ENCODE measurements around the gene CFAP100. TPM values are rescaled to one million over a fixed set of nuclear protein-coding genes. Genes with fewer than 3 reads are reported as not detected.

The CFAP100 gene
- total and polyA plus RNA-seq, 9 of the 15 experiments (the other 6 are each of a cell fraction or from before 2014, with no cell fraction given), result not detected

- in situ Hi-C loops (cut with MboI) (loop anchor here (25.0 kb wide), 1 partner anchor 261 kb away; no protein-coding TSS in a partner anchor), intact Hi-C loops (cut with micrococcal nuclease) (no loop called here)
- POLR2A ChIA-PET, result interaction anchor here (0.6 kb wide), 1 partner anchor 59 kb away, joined by 3 read pairs; no protein-coding TSS in a partner anchor
- Histone ChIP-seq H3K9me3 (replicated peaks; ENCODE audit: control insufficient read depth, insufficient read depth, low read depth, low read length) (no peaks in the 10 kb centered on the region), H3K4me3 (no peak overlapping the region), H3K36me3 (ENCODE audit: control insufficient read depth, insufficient read depth, low read length) (no peaks in the 10 kb centered on the region), H3K27me3 (ENCODE audit: control insufficient read depth in 2 of 2, insufficient read depth in 2 of 2, low read length in 2 of 2) (peaks cover 5 to 44% of the 10 kb centered on the region in 2 experiments; a peak in 4 of 5 replicates), H4K20me1 (replicated peaks; ENCODE audit: control insufficient read depth, insufficient read depth, low read length) (no peaks in the 10 kb centered on the region), H3K4me2 (ENCODE audit: insufficient read depth, low read length) (no peak overlapping the region), H2AFZ (ENCODE audit: low read depth, low read length) (no peak overlapping the region), H3K79me2 (ENCODE audit: control insufficient read depth, insufficient read depth, low read length) (no peaks in the 10 kb centered on the region), H3K9me1 (ENCODE audit: control insufficient read depth, insufficient read depth, low read length) (no peaks in the 10 kb centered on the region), H3K4me1 (replicated peaks in 1 of 2; ENCODE audit: control insufficient read depth in 2 of 2, insufficient read depth in 2 of 2, low read length in 2 of 2) (no peaks in the 10 kb centered on the region; a peak in 1 of 5 replicates), H3K9ac (ENCODE audit: insufficient read depth in 1 of 2, low read depth in 2 of 2, low read length in 2 of 2) (no peak overlapping the region), H3K27ac (ENCODE audit: extremely low read depth, low read depth, low read length) (no peak overlapping the region)
- ATAC-seq (no peak), DNase-seq (ENCODE audit: extremely low read depth in 1 of 4, low spot score in 3 of 4) (no peak), FAIRE-seq (no peak)
- no TSS peak for BruUV-seq (replicated peaks)
- CTCF ChIA-PET (ENCODE audit: low intra/inter-chr PET ratio), result no interaction called here
- WGBS (ENCODE audit: insufficient coverage, low coverage, missing lambda C conversion rate), result 6% methylated on average over 13 of the region's 14 CpGs
- TF ChIP-seq BRCA1 (IDR thresholded peaks at IDR 0.05) (no peak), BRCA1 (CRISPR knock-in tag; IDR thresholded peaks at IDR 0.05) (no peak), ZNF3 (CRISPR knock-in tag; IDR thresholded peaks at IDR 0.05) (no peak), HMG20B (CRISPR knock-in tag; IDR thresholded peaks at IDR 0.05) (no peak), SMARCC2 (IDR thresholded peaks at IDR 0.05; ENCODE audit: low read depth) (no peak), RBM15 (IDR thresholded peaks at IDR 0.05; ENCODE audit: insufficient read depth, low read length) (no peak), KLF16 (IDR thresholded peaks at IDR 0.05) (no peak), ZNF253 (CRISPR knock-in tag; conservative IDR thresholded peaks at IDR 0.05) (no peak), MGA (IDR thresholded peaks at IDR 0.05) (no peak)
Observed at GRCh38 chr3:126398423-126399350, 4.0 kb downstream of the CFAP100 start.

Data from K562 (cell line).